ENCODE measurements around the gene HELB.

DNA sequence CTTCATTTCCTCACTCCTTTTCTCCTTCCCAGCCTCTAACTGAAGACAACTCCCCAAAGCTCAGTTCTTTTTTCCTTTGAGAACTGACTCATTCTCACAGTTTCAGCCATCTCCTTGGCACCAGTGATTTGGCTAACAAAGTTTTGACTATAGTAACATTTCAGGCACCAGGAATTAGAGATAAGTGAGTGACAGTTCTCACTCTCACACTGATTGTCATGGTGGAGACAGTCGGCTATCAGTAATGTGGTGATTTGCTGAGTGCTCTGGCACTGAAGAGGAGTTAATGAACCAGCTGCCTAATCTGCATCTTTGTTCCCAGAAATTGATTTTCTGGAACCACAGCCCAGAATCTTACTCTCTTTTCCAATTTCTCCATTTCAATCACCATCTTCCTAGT lies 29.5 kb downstream of the HELB start:
- TF ChIP-seq, protein P1, sequence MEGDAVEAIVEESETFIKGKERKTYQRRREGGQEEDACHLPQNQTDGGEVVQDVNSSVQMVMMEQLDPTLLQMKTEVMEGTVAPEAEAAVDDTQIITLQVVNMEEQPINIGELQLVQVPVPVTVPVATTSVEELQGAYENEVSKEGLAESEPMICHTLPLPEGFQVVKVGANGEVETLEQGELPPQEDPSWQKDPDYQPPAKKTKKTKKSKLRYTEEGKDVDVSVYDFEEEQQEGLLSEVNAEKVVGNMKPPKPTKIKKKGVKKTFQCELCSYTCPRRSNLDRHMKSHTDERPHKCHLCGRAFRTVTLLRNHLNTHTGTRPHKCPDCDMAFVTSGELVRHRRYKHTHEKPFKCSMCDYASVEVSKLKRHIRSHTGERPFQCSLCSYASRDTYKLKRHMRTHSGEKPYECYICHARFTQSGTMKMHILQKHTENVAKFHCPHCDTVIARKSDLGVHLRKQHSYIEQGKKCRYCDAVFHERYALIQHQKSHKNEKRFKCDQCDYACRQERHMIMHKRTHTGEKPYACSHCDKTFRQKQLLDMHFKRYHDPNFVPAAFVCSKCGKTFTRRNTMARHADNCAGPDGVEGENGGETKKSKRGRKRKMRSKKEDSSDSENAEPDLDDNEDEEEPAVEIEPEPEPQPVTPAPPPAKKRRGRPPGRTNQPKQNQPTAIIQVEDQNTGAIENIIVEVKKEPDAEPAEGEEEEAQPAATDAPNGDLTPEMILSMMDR (IDR thresholded peaks at IDR 0.05) = no peak
- TF ChIP-seq POLR2AphosphoS2 (conservative IDR thresholded peaks at IDR 0.05; ENCODE audit: low read length) = no peak
- no peak for TF ChIP-seq MAFK (IDR thresholded peaks at IDR 0.05; ENCODE audit: partially characterized antibody)
- TF ChIP-seq POLR2A (IDR thresholded peaks at IDR 0.05; ENCODE audit: low read length) = no peak
- TF ChIP-seq PHF8 (IDR thresholded peaks at IDR 0.05; ENCODE audit: borderline replicate concordance, low read depth) = no peak
- no peak for TF ChIP-seq RFX5 (IDR thresholded peaks at IDR 0.05)
